GM18526 (cell line): ENCODE measurements around the gene HACD2.

Source experiments
- POLR2A ChIP-seq: IDR thresholded peaks from 3 replicates; pipeline ENCODE4 v1.6.1; 2011; ENCODE audit not compliant: insufficient read length; ENCODE audit errors: extremely low read depth

Gene HACD2

DNA sequence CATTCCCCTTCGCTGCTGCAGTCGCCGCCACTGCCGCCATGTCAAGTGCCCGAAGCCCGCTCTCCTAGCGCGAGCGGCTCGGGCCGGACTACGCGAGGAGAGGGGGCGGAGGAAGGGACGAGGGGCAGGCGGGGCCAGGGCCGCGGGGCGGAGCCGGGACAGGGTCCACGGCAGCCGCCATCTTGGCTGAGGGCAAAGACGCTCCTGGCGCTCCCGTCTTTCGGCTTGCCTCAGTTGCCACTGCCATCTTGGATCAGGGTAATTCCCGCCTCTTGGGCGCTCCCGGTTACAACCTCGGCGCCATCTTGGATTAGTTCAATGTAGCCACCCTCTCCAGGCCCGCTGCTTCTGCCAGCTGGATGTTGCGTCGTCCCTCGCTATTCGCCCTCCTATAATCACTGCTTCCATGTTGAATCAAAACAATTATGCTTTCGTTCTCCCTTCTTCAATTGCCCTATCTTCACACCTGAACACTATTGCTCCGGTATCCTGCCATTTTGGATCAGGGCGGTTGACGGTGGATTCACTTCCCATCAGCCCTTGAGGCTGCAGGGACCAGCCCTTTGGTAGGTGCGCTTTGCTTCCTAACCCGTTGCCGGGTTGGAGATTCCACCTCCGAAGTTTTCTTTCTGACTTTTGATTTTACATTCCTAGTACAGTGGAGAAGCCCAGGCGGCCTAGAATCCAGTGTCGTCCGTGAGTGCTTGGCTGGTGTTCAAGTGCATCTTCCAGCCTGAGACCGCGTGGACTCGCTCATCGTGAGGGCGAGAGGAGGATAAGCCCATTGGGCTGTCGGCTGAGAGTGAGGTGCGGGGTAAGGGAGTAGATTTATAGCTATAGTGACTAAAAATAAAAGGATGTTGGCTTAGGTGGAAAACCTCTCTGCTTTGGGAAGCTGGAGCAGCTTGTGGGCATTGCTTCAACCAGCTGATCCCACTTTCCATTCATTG lies at the start of gene HACD2:
HACD2 (minus strand) TSS at position 66 of the 950 bp plus-strand sequence; CDS start at position 40, 26 bp downstream.
- peak; percentile 92 for TF ChIP-seq POLR2A

- no peak for TF ChIP-seq POLR2A
These were observed 49.5 kb upstream of the HACD2 start for GRCh38 chr3:123634149-123635051.

DNA sequence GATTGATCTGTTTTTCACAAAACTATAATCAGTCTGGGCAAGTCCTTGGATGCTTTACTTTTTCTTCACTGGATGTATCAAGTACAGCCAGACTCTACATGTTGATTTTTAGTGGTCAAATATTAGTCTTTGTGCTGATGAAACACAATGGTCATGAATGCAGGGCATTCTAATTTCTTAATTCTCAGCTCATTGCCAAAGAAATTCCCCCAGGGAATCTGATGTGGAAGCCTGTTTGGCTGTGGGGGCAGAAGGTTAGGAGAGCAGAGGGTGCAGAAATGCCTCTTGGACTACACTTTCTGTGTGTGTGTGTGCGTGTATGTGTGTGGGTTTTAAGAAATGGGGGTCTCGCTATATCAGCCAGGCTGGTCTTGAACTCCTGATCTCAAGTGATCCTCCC lies 48.7 kb upstream of the HACD2 start:
- no peak for TF ChIP-seq POLR2A

GRCh38 chr3:123632161-123632655 lies 47.4 kb upstream of the HACD2 start:
- no peak for TF ChIP-seq POLR2A

- TF ChIP-seq POLR2A: no peak
These were observed 44.8 kb upstream of the HACD2 start for GRCh38 chr3:123629747-123630047.

GRCh38 chr3:123628996-123629746 lies 44.3 kb upstream of the HACD2 start:
- TF ChIP-seq POLR2A: no peak

DNA sequence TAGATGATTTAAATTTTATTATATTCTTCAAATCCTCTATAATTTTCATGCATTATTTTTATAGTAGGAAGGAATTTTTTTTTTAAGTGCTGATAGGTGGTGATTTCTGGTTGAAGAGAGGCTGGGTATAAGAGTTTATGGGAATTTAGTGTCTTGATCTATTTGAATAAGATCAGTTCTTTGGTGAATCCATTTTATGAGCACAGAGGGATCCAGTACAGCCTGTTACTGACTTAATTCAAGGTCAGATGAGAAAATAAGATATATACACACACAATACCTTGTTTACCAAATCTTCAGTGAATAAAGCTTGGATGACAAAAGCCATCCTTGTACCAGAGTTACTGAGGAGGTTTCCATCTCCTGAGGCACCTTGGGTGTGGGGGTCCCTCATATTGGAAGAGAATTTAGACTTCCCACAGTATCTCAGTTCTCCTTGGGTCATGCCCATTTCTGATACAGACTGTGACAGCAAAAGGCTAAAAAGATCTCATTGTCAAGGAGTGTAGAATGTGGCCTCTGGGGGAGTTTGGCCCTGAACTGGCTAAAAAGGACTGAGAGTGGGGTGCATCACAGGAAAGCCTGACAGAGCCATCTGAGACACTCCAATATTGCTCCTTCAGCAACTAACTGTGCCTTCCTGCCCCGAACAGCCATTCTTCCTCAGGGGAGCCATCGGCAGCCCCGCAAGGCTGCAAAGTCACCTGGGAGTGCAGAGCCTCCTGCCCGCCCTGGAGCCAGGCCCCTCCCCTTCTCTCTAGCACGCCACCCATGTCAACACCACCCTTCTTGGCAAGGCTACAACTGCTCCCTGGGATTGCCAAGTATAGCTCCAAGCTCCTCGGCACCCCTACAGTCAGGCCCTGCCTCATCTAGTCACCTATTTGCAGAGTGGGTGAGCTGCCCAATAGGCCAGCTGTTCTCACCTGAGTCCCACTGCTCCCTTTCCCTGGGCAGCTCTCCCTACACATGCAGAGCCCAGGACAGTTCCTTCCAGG lies 43.1 kb upstream of the HACD2 start:
- TF ChIP-seq POLR2A: no peak

DNA sequence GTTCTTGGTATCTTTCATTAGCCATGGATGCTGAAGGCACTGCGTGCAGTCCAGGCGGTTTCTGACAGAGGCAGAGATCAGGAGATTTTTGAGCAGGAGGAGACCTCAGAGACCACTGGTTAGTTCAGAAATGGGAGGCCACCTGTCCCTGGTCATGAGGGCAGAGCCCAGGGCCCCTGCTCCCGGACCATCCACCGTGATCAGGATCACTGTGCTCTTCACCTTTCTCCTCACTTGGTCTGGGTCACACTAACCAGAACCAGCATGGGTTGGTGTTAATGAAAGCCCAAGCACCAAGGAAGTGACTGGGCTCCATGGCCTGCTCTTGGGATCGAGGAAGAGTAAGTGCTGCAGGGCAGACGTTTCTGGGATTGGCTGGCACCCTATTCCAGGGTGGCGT lies 42.0 kb upstream of the HACD2 start:
- TF ChIP-seq POLR2A: no peak

DNA sequence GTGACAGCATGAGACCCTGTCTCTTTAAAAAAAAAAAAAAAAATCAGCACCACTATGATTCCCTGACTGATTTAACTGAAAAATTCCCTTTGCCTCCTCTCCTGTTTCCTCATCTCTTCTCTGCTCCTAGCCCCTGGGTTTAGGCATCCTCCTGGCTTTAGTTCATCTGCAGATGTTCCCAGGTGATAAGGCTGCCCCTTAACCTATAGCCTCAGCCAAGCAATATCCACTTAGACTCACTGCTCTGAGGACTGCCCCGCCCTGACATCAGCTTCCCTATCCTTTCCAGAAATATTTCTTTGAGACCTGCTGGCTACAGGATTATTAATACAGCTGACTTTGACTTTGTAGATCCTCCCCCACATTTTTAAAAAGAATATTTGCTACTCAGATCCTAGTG lies 39.4 kb upstream of the HACD2 start:
- no peak for TF ChIP-seq POLR2A

- no peak for TF ChIP-seq POLR2A
These were observed 38.6 kb upstream of the HACD2 start for GRCh38 chr3:123623346-123623880.

DNA sequence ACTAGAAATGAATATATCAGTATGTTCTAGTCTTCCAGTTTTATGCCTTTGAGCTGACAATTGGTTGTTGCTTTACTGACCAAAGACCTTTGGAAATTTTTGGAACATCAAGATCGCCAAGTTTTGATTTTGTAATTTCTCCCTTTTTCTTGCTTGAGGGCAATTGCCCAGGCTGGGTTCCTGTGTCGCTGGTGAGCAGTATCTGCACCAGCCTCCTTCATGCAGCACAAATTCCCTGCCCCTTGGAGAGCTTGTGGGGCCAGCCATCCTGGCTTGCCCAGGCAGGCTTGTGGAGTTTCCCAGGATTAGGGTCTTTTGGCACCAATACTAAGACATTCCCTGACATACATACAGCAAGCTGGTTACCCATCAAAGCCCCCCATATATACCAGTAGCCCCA lies 37.9 kb upstream of the HACD2 start:
- TF ChIP-seq POLR2A: no peak

DNA sequence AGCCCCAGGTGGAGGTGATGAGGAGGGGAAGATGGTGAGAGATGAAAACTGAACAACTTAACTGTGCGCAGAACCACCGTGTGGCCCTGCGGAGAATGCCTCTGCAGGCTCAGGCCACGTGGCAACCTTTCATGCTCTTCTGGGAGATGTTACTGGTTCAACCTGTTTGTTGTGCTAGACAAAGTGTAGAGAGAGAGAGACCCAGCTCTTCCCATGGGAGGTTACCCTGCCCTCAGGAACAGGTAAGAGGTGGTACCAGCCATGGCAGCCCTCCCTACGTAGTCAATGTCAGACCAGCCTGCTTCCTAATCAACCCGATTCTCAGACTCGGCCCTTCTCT lies 37.0 kb upstream of the HACD2 start:
- no peak for TF ChIP-seq POLR2A

GRCh38 chr3:123621186-123621849 lies 36.5 kb upstream of the HACD2 start:
- no peak for TF ChIP-seq POLR2A

GRCh38 chr3:123620343-123620742 lies 35.5 kb upstream of the HACD2 start:
- no peak for TF ChIP-seq POLR2A
